ENCODE data around the gene ALCAM. TPM values are rescaled to one million over a fixed set of nuclear protein-coding genes. Genes with fewer than 3 reads are reported as not detected.
A peak's percentile ranks its signal among the peaks of the same experiment; 100 is the strongest.

Gene ALCAM
- total and polyA plus RNA-seq, 8 donors = 11.3 to 121 (median 50.7) TPM

- no peak for DNase-seq
- H3K4me3 ChIP-seq = no peak overlapping the region
- intact Hi-C loops (cut with DNase I; ENCODE audit: low total_unique reads) = no loop called here
- no peak overlapping the region for H3K27ac ChIP-seq
- H3K4me1 ChIP-seq = peaks cover 0 to 6% (median 0%) of the 10 kb centered on the region in 4 donors
- peaks cover 0 to 5% (median 3%) of the 10 kb centered on the region in 4 donors for H3K36me3 ChIP-seq
- TF ChIP-seq EP300 (IDR thresholded peaks at IDR 0.05) (no peak), CTCF (IDR thresholded peaks at IDR 0.05) (no peak), POLR2AphosphoS5 (IDR thresholded peaks at IDR 0.05) (no peak), POLR2A (IDR thresholded peaks at IDR 0.05) (no peak)
- peaks cover 0 to 5% (median 0%) of the 10 kb centered on the region in 4 donors for H3K9me3 ChIP-seq
- no peaks in the 10 kb centered on the region for H3K27me3 ChIP-seq
- 81 to 87% (median 82%) methylated on average over 2 of the region's 2 CpGs for WGBS, 5 donors
Observed at GRCh38 chr3:105406268-105406667, 39.6 kb downstream of the ALCAM start.

GRCh38 chr3:105409364-105409763 lies 42.7 kb downstream of the ALCAM start:
- H3K27ac ChIP-seq = no peak overlapping the region
- 91 to 98% (median 95%) methylated on average over 2 of the region's 2 CpGs for WGBS, 5 donors
- TF ChIP-seq EP300 (IDR thresholded peaks at IDR 0.05) (no peak), CTCF (IDR thresholded peaks at IDR 0.05) (no peak), POLR2A (IDR thresholded peaks at IDR 0.05) (no peak), POLR2AphosphoS5 (IDR thresholded peaks at IDR 0.05) (no peak)
- no peak for DNase-seq
- H3K4me3 ChIP-seq = no peak overlapping the region
- H3K27me3 ChIP-seq = no peaks in the 10 kb centered on the region
- no peaks in the 10 kb centered on the region for H3K36me3 ChIP-seq
- intact Hi-C loops (cut with DNase I; ENCODE audit: low total_unique reads) = no loop called here
- peaks cover 0 to 6% (median 2%) of the 10 kb centered on the region in 4 donors for H3K4me1 ChIP-seq
- no peaks in the 10 kb centered on the region for H3K9me3 ChIP-seq

GRCh38 chr3:105413343-105413887 lies 46.7 kb downstream of the ALCAM start:
- intact Hi-C loops (cut with DNase I; ENCODE audit: low total_unique reads) = no loop called here
- peaks cover 0 to 8% (median 4%) of the 10 kb centered on the region in 4 donors for H3K4me1 ChIP-seq
- no peaks in the 10 kb centered on the region for H3K9me3 ChIP-seq
- H3K4me3 ChIP-seq = no peak overlapping the region
- H3K36me3 ChIP-seq = no peaks in the 10 kb centered on the region
- 83 to 95% (median 90%) methylated on average over 1 of the region's 1 CpG for WGBS, 5 donors
- TF ChIP-seq POLR2AphosphoS5 (IDR thresholded peaks at IDR 0.05) (no peak), POLR2A (IDR thresholded peaks at IDR 0.05) (no peak), EP300 (IDR thresholded peaks at IDR 0.05) (no peak), CTCF (IDR thresholded peaks at IDR 0.05) (no peak)
- H3K27ac ChIP-seq = no peak overlapping the region
- no peak for DNase-seq
- H3K27me3 ChIP-seq = no peaks in the 10 kb centered on the region

GRCh38 chr3:105414841-105415240 lies 48.1 kb downstream of the ALCAM start:
- intact Hi-C loops (cut with DNase I; ENCODE audit: low total_unique reads) = no loop called here
- peak in 1 of 2 donors; percentile 13 for DNase-seq
- H3K27ac ChIP-seq = no peak overlapping the region

More at GRCh38 chr3:105414841-105415240, 48.1 kb downstream of the ALCAM start:
- Histone ChIP-seq H3K36me3 (no peaks in the 10 kb centered on the region), H3K27me3 (no peaks in the 10 kb centered on the region), H3K4me1 (peaks cover 0 to 8% (median 4%) of the 10 kb centered on the region in 4 donors), H3K4me3 (no peak overlapping the region), H3K9me3 (no peaks in the 10 kb centered on the region)
- no peak for TF ChIP-seq CTCF (IDR thresholded peaks at IDR 0.05)
- no peak for TF ChIP-seq POLR2A (IDR thresholded peaks at IDR 0.05)
- no peak for TF ChIP-seq POLR2AphosphoS5 (IDR thresholded peaks at IDR 0.05)
- TF ChIP-seq EP300 (IDR thresholded peaks at IDR 0.05) = no peak
- 18 to 39% (median 33%) methylated on average over 4 of the region's 4 CpGs for WGBS, 5 donors

Data from stomach (tissue), 9 donors.